COLO668 (cell line): Measurements from ENCODE around the gene SCARB1.
"Not testable (repeated sequence)": the region's sequence is repeated elsewhere in the genome, so short reads cannot be mapped to it uniquely, and the experiment has no call there.

Experiments used
- DNase-seq: peaks from one replicate; lab custom pipeline; 2025; ENCODE audit not compliant: unreplicated experiment; lab: John Stamatoyannopoulos, UW

The SCARB1 gene

DNA sequence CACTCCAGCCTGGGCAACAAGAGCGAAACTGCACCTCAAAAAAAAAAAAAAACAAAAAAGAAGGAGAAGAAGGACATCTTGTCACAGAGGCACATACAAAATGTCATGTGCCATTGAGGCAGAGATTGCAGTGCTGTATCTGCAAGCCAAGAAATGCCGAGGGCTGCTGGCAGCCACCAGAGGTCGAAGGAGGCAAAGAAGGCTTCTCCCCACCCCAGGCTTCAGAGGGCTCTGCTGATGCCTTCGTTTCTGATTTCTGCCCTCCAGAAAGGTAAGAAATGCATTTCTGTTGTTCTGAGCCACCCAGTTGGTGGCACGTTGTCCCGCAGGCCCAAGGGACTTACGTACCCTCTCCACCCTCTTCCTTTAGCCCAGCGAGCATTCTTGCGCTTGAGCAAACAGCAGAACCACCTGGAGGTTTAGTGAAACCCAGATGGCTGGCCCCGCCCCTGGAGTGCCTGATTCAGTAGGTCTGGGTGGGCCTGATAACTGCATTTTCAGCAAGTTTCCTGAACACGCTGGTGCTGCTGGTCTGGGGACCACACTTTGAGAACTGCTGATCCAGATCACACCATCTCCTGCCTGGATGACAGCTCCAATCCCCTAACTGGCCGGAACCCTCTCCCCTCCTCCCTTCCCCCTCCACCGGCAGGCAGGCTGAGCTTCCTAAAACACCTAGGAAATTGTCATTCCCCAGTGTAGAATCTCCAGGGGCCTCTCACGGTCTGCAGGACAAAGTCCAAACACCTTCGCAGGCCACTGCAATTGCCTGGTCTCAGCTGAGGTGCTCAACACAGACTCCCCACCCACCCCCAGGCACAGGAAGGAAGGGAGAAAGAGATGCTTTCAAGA is 21.1 kb upstream of the SCARB1 start:
- DNase-seq, result peak; percentile 76

- DNase-seq, result no peak
Measured at GRCh38 chr12:124883263-124884130, 19.8 kb upstream of the SCARB1 start.

- no peak for DNase-seq
Measured at GRCh38 chr12:124881123-124881522, 17.5 kb upstream of the SCARB1 start.

DNA sequence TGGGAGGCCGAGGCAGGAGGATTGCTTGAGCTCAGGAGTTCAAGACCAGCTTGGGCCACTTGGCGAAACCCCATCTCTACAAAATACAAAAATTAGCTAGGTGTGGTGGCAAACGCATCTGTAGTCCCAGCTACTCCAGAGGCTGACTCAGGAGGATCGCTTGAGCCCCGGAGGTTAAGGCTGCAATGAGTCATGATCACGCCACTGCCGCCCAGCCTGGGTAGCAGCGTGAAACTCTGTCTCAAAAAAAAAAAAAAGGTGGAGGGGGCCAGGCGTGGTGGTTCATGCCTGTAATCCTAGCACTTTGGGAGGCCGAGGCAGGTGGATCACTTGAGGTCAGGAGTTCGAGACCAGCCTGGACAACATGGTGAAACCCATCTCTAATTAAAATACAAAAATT is 16.7 kb upstream of the SCARB1 start:
- not testable (repeated sequence) for DNase-seq

DNA sequence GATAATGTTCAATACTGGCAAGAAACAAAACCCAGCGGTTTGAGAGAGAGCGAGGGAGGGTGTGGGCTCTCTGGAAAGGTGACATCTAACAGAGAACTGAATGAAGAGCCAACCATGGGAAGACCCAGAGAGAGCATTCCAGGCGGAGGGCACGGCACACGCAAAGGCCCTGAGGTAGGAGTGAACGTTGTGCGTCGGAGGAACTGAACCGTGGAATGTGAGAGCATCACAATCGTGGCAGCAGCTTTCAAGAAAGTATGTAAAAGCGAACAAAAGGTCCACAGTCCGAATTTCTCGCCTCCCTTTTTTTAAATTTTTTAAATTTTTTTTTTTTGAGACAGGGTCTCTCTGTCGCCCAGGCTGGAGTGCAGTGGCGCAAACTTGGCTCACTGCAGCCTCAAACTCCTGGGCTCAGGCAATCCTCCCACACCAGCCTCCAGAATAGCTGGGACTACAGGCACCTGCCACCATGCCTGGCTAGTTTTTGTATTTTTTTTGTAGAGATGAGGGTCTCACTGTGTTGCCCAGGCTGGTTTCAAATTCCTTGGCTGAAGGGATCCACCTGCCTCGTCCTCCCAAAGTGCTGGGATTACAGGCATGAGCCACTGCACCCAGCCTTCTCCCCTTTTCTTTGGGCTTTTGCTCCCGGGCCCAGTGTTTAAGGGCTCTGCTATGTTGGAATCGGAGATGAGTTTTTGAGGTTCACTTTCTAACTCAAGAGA is 15.3 kb upstream of the SCARB1 start:
- DNase-seq, result no peak

DNA sequence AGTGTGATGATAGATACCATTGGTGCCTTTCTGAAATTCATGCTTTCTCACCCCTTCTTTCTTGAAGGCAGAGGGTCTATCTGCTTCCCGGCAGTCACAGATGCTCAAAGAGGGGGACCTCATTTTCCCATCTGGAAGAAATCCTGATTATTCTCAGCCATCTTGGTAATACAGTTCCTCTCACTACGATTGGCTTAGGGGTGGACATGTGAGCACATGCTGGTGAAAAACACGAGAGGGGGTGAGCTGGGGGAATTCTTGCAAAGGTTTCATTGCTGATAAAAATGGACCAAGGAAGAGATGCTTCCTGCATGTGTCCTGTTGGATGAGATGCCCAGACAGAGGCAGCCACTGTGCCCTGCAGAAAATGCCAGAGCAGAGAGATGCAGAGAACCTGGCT is 13.8 kb upstream of the SCARB1 start:
- DNase-seq, result no peak

DNA sequence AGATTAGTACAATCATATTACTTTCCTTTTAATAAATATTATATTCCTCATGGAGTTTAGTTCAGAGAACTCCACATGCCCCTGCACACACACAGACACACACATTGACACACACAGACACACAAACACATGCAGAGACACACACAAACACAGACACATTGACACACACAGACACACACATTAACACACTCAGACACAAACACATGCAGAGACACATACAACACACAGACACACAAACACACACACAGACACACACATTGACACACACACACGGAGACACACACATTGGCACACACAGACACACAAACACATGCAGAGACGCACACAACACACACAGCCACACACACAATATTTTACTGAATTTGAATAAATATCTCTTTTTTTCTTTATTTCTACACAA is 12.5 kb upstream of the SCARB1 start:
- DNase-seq, result no peak

DNA sequence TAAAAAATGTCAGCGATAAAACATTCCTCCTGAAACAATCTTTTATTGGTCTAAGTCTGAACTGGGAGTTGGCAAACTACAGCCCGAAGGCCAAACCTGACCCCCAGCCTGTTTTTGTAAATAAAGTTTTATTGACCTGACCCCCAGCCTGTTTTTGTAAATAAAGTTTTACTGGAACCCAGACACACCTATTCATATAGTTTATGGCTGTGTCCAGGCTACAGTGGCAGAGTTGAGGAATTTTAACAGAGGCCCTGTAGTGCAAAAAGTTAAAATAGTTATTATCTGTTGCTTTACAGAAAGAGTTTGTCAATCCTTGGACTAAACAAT is 12.1 kb upstream of the SCARB1 start:
- DNase-seq, result no peak

GRCh38 chr12:124874988-124875802 is 11.5 kb upstream of the SCARB1 start:
- no peak for DNase-seq

DNA sequence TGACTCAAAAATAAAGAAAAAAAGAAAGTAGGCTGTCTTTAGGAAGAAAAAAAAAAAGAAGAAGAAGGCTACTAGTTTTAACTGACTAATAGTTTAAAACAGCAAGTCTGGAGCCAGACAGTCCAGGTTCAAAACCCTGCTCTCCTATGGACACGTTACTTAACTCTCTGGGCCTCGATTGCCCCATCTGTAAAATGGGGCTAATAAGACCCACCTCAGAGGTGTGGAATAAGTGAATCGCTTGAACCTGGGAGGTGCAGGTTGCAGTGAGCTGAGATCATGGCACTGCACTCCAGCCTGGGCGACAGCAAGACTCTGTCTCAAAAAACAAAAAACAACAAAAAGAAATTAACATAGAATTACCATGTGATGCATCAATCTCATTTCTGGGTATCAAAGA is 10.5 kb upstream of the SCARB1 start:
- DNase-seq, result no peak

DNA sequence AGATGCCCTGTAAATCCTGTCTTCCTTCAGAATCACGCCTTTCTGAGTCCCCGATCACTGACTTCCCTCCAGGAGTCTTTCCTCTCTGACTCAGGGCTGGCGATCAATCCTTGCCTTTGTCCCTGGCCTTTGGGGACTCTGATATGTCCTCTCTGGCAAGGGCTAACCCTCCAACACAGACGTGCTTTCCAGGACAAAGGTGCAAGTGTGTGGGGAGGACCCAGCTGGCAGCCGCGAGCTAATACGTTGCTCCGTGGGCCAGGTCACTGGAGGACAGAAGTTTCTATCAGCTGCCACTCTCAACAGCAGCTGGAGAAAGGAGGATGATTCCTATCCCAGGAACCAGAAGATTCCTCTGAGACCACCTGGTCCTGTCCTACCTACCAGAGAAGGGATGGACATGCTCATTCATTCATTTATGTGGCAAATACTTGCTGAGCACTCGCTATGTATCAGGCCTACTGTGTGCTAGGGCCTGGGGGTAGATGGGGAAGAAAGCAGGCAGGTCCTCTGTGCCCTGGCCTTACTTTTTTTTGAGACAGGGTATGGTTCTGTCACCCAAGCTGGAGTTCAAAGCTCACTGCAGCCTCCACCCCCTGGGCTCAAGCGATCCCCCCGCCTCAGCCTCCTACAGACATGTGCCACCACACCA is 8.5 kb upstream of the SCARB1 start:
- no peak for DNase-seq

GRCh38 chr12:124871297-124871696 is 7.6 kb upstream of the SCARB1 start:
- no peak for DNase-seq

DNA sequence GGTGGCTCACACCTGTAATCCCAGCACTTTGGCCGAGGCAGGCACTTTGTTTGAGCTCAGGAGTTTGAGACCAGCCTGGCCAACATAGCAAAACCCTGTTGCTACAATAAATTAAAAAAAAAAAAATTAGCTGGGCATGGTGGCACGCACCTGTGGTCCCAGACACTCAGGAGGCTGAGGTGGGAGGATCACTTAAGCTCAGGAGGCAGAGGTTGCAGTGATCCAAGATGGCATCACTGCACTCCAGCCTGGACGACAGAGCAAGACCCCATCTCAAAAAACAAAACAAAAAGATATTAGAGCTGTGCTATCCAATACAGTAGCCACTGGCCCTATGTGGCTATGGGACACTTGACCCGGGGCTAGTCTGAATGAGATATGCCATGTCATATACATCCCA is 6.9 kb upstream of the SCARB1 start:
- no peak for DNase-seq

- no peak for DNase-seq
Measured at GRCh38 chr12:124869059-124869665, 5.5 kb upstream of the SCARB1 start.

GRCh38 chr12:124868252-124869058 is 4.8 kb upstream of the SCARB1 start:
- DNase-seq, result no peak

- peak; percentile 20 for DNase-seq
Measured at GRCh38 chr12:124867401-124867930, 3.8 kb upstream of the SCARB1 start.

DNA sequence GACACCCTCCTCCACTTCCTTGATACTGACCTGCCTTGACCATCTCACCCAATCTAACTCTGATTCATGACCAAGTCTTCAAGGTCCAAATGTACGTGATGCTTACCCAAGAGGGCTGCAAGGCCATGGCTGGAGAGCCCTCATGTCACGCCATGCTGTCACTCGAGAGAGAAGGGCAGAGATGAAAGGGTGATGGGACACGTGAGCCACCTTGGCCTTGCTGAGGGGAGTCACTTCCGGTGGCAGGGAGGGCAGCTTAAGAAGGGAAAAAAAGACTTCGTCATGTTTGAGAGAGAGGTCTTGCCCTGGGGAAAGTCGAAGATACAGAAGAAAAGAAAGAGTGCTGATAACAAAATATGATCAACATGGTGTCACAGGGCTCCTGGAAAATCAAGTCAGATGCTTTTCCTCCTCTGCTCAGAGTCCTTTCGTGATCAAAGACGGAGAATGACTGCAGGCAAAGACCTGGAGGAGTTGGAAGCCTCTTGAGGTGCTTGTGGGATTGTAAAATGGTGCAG is 3.3 kb upstream of the SCARB1 start:
- no peak for DNase-seq

DNA sequence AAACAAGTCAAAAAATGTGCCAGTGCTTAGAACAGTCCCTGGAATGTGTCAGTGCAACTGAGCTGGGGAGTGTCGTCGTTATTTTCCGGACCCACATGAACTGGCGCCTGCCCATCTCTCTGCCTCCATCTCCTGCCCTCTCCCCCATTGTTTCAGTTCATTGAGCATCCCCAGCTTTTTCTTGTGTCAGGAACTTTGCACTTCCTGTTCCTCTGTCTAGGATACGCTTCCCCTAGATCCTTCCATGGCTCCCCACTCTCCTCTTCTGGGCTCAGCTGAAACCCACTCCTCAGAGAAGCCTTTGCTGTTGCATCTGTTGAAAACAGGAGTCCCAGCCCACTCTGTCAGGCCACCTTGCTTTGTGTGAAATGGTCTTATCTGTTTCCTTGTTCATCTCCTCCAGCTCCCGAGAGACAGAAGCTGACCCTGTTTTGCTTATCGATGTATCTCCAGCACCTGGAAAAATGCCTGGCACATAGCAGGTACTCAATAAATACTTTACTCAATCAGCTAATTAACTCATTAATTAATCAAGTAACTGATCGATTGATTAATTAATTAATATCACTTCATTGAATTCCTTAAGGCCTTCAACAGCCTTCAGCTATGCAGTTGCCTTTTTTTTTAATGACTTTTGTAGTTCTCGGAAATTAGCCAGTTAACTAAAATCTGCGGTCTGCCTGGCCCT is 2.7 kb upstream of the SCARB1 start:
- no peak for DNase-seq
